ENCODE measurements around the gene DACH1.
"Not testable (repeated sequence)": the region's sequence is repeated elsewhere in the genome, so short reads cannot be mapped to it uniquely, and the experiment has no call there.

The DACH1 gene

DNA sequence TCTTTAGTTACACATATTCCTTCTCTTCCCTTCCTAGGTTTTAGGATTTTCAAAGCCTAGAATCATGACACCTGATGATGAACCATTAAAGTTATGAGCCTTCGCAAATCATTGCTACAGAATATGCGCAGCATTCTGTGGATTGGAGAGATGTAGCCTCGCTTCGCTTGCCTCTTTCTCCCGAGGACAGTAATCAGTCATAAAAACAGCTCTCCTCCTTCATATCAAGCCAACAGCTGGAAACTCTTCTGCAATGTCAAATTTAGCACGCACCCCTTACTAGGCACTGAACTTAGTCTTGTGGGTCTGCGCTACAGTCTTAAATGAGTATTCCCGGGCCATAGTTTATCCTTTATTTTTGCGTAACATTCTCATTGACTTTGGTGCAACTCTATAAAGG lies 79.6 kb downstream of the DACH1 start:
- Histone ChIP-seq H3K9ac (ENCODE audit: low read depth in 1 of 2, low read length in 2 of 2) (no peak overlapping the region), H3K27ac (ENCODE audit: low read depth, low read length) (no peak overlapping the region), H3K36me3 (ENCODE audit: control insufficient read depth in 1 of 2, insufficient read depth in 2 of 2, low read length in 2 of 2) (no peaks in the 10 kb centered on the region), H3K9me3 (ENCODE audit: control insufficient read depth in 1 of 2, low read length in 2 of 2) (no peaks in the 10 kb centered on the region), H3K27me3 (ENCODE audit: control insufficient read depth in 1 of 2, insufficient read depth in 2 of 2, low read length in 2 of 2) (no peaks in the 10 kb centered on the region), H3K4me3 (ENCODE audit: low read depth in 1 of 2, low read length in 2 of 2) (no peak overlapping the region), H3K4me1 (ENCODE audit: control insufficient read depth in 1 of 2, insufficient read depth in 2 of 2, low read length in 2 of 2) (no peaks in the 10 kb centered on the region)

DNA sequence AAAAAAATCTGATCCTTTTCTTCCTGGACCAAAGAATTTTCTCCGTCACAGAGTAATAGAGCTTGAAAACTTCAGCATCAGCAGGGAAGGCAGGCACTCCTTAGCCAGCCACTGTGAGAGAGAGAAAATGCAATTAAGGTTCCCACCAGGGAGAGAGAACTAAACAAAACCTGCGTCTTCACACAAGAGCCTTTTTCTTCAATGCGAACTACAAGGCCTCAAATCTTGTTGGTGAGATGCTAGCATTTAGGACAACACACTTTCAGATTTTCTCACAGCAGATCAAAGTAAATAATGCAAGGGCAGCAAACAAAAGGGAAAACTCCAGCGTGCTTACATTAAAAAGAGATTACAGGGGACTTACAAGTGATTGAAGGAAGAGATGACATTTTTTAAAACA lies 80.1 kb downstream of the DACH1 start:
- Histone ChIP-seq H3K4me1 (ENCODE audit: control insufficient read depth in 1 of 2, insufficient read depth in 2 of 2, low read length in 2 of 2) (no peaks in the 10 kb centered on the region), H3K9ac (ENCODE audit: low read depth in 1 of 2, low read length in 2 of 2) (no peak overlapping the region), H3K4me3 (ENCODE audit: low read depth in 1 of 2, low read length in 2 of 2) (no peak overlapping the region), H3K27me3 (ENCODE audit: control insufficient read depth in 1 of 2, insufficient read depth in 2 of 2, low read length in 2 of 2) (no peaks in the 10 kb centered on the region), H3K36me3 (ENCODE audit: control insufficient read depth in 1 of 2, insufficient read depth in 2 of 2, low read length in 2 of 2) (no peaks in the 10 kb centered on the region), H3K9me3 (ENCODE audit: control insufficient read depth in 1 of 2, low read length in 2 of 2) (no peaks in the 10 kb centered on the region), H3K27ac (ENCODE audit: low read depth, low read length) (no peak overlapping the region)

GRCh38 chr13:71785361-71785760 lies 81.6 kb downstream of the DACH1 start:
- Histone ChIP-seq H3K27me3 (ENCODE audit: control insufficient read depth in 1 of 2, insufficient read depth in 2 of 2, low read length in 2 of 2) (no peaks in the 10 kb centered on the region), H3K36me3 (ENCODE audit: control insufficient read depth in 1 of 2, insufficient read depth in 2 of 2, low read length in 2 of 2) (no peaks in the 10 kb centered on the region), H3K9ac (ENCODE audit: low read depth in 1 of 2, low read length in 2 of 2) (no peak overlapping the region), H3K4me1 (ENCODE audit: control insufficient read depth in 1 of 2, insufficient read depth in 2 of 2, low read length in 2 of 2) (no peaks in the 10 kb centered on the region), H3K4me3 (ENCODE audit: low read depth in 1 of 2, low read length in 2 of 2) (no peak overlapping the region), H3K27ac (ENCODE audit: low read depth, low read length) (no peak overlapping the region), H3K9me3 (ENCODE audit: control insufficient read depth in 1 of 2, low read length in 2 of 2) (no peaks in the 10 kb centered on the region)

DNA sequence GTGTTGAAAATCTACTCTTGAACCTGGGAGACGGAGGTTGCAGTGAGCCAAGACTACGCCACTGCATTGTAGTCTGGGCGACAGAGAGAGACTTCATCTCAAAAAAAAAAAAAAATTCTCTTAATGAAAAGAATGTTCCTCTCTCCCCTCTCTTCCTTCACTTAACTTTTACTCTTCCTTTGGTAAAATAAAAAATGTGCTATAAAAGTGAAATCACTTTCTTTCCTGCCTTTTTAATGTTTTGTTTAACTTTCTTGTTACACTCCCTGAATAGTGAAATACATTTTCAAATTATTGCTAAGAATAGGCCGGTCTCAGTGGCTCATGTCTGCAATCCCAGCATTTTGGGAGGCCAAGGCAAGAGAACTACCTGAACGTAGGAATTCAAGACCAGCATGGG lies 86.5 kb downstream of the DACH1 start:
- no peak overlapping the region for H3K27ac ChIP-seq (ENCODE audit: low read depth, low read length)
- H3K9me3 ChIP-seq (ENCODE audit: control insufficient read depth in 1 of 2, low read length in 2 of 2), result no peaks in the 10 kb centered on the region
- H3K9ac ChIP-seq (ENCODE audit: low read depth in 1 of 2, low read length in 2 of 2), result no peak overlapping the region
- no peaks in the 10 kb centered on the region for H3K4me1 ChIP-seq (ENCODE audit: control insufficient read depth in 1 of 2, insufficient read depth in 2 of 2, low read length in 2 of 2)
- no peak overlapping the region for H3K4me3 ChIP-seq (ENCODE audit: low read depth in 1 of 2, low read length in 2 of 2)
- no peaks in the 10 kb centered on the region for H3K27me3 ChIP-seq (ENCODE audit: control insufficient read depth in 1 of 2, insufficient read depth in 2 of 2, low read length in 2 of 2)
- H3K36me3 ChIP-seq (ENCODE audit: control insufficient read depth in 1 of 2, insufficient read depth in 2 of 2, low read length in 2 of 2), result no peaks in the 10 kb centered on the region

DNA sequence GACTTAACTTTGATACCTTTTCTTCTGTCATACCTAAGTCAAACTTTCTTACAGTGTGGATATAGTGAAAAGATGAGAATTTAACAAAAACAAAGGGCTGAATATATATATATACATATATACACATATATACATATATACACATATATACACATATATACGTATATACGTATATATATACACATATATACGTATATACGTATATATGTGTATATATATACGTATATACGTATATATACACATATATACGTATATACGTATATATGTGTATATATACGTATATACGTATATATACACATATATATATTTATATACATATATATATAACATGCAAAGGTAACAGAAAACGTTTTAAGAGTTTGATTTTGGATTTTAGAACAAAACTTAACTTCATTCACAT lies 88.0 kb downstream of the DACH1 start:
- H3K4me1 ChIP-seq (ENCODE audit: control insufficient read depth in 1 of 2, insufficient read depth in 2 of 2, low read length in 2 of 2); H3K4me3 ChIP-seq (ENCODE audit: low read depth in 1 of 2, low read length in 2 of 2); H3K36me3 ChIP-seq (ENCODE audit: control insufficient read depth in 1 of 2, insufficient read depth in 2 of 2, low read length in 2 of 2); H3K9me3 ChIP-seq (ENCODE audit: control insufficient read depth in 1 of 2, low read length in 2 of 2); H3K9ac ChIP-seq (ENCODE audit: low read depth in 1 of 2, low read length in 2 of 2); H3K27ac ChIP-seq (ENCODE audit: low read depth, low read length); H3K27me3 ChIP-seq (ENCODE audit: control insufficient read depth in 1 of 2, insufficient read depth in 2 of 2, low read length in 2 of 2): not testable (repeated sequence)

- H3K9ac ChIP-seq (ENCODE audit: low read depth in 1 of 2, low read length in 2 of 2), result no peak overlapping the region
- H3K4me1 ChIP-seq (ENCODE audit: control insufficient read depth in 1 of 2, insufficient read depth in 2 of 2, low read length in 2 of 2), result peaks cover 7 to 25% of the 10 kb centered on the region in 2 donors
- H3K27ac ChIP-seq (ENCODE audit: low read depth, low read length), result no peak overlapping the region
- no peak overlapping the region for H3K4me3 ChIP-seq (ENCODE audit: low read depth in 1 of 2, low read length in 2 of 2)
- H3K27me3 ChIP-seq (ENCODE audit: control insufficient read depth in 1 of 2, insufficient read depth in 2 of 2, low read length in 2 of 2), result no peaks in the 10 kb centered on the region
- H3K9me3 ChIP-seq (ENCODE audit: control insufficient read depth in 1 of 2, low read length in 2 of 2), result no peaks in the 10 kb centered on the region
- H3K36me3 ChIP-seq (ENCODE audit: control insufficient read depth in 1 of 2, insufficient read depth in 2 of 2, low read length in 2 of 2), result no peaks in the 10 kb centered on the region
Measured at GRCh38 chr13:71775966-71776365, 91.0 kb downstream of the DACH1 start.

DNA sequence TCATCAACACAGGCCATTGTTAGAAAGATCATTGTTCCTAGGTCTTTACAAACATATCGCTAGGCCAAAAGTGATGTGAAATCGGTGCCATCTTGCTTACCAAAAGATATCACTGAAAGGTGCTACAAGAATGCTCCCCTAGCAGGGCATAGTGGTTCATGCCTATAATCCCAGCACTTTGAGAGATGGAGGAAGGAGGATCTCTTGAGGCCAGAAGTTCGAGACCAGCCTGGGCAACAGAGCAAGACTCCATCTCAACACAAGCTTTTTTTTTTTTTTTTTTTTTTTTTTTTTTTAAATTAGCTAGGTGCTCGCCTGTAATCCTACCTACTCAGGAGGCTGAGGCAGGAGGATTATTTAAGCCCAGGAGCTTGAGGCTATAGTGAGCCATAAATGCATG lies 92.1 kb downstream of the DACH1 start:
- H3K27me3 ChIP-seq (ENCODE audit: control insufficient read depth in 1 of 2, insufficient read depth in 2 of 2, low read length in 2 of 2), result no peaks in the 10 kb centered on the region
- H3K27ac ChIP-seq (ENCODE audit: low read depth, low read length), result no peak overlapping the region
- H3K9me3 ChIP-seq (ENCODE audit: control insufficient read depth in 1 of 2, low read length in 2 of 2), result no peaks in the 10 kb centered on the region
- no peak overlapping the region for H3K9ac ChIP-seq (ENCODE audit: low read depth in 1 of 2, low read length in 2 of 2)
- peaks cover 11 to 35% of the 10 kb centered on the region in 2 donors for H3K4me1 ChIP-seq (ENCODE audit: control insufficient read depth in 1 of 2, insufficient read depth in 2 of 2, low read length in 2 of 2)
- no peak overlapping the region for H3K4me3 ChIP-seq (ENCODE audit: low read depth in 1 of 2, low read length in 2 of 2)
- no peaks in the 10 kb centered on the region for H3K36me3 ChIP-seq (ENCODE audit: control insufficient read depth in 1 of 2, insufficient read depth in 2 of 2, low read length in 2 of 2)

DNA sequence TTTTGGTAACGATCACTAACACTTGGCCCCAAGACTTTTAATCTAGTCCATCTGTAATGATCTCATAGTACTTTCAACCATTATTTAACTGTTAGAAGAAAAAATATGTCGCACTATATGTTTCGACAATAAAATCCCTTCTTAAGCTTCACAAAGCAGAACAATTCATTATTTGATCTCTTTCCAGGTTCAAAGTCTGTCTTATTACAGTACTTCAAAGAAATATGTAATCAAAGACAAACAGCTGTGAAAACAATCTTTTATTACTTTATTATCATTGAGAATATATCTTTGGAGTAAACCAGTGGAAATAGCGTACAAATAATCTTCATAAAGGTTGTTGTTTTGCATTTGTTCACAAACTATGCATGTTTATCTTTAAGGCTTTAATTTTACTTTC lies 93.5 kb downstream of the DACH1 start:
- Histone ChIP-seq H3K27ac (ENCODE audit: low read depth, low read length) (no peak overlapping the region), H3K4me1 (ENCODE audit: control insufficient read depth in 1 of 2, insufficient read depth in 2 of 2, low read length in 2 of 2) (peaks cover 11 to 36% of the 10 kb centered on the region in 2 donors), H3K36me3 (ENCODE audit: control insufficient read depth in 1 of 2, insufficient read depth in 2 of 2, low read length in 2 of 2) (no peaks in the 10 kb centered on the region), H3K9ac (ENCODE audit: low read depth in 1 of 2, low read length in 2 of 2) (no peak overlapping the region), H3K9me3 (ENCODE audit: control insufficient read depth in 1 of 2, low read length in 2 of 2) (no peaks in the 10 kb centered on the region), H3K4me3 (ENCODE audit: low read depth in 1 of 2, low read length in 2 of 2) (no peak overlapping the region), H3K27me3 (ENCODE audit: control insufficient read depth in 1 of 2, insufficient read depth in 2 of 2, low read length in 2 of 2) (no peaks in the 10 kb centered on the region)

DNA sequence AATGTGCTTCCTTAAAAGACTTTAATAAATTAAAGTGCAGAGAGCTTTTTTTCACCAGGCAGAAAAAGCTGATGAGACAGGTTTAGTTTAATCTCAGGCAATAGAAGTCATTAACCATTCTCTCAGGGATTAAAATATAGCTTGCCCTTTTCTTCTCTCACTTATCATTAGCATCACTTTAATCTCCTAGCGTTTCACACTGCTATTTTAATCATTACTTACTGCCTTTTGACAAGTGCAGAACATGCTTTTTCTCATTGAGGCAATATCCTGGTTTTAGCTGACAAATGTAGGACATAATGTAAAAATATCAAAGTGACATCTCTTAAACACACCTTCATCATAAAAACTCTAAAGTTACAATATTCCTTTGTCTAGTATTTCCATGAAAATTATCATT lies 94.6 kb downstream of the DACH1 start:
- Histone ChIP-seq H3K36me3 (ENCODE audit: control insufficient read depth in 1 of 2, insufficient read depth in 2 of 2, low read length in 2 of 2) (no peaks in the 10 kb centered on the region), H3K4me1 (ENCODE audit: control insufficient read depth in 1 of 2, insufficient read depth in 2 of 2, low read length in 2 of 2) (peaks cover 11 to 36% of the 10 kb centered on the region in 2 donors), H3K9ac (ENCODE audit: low read depth in 1 of 2, low read length in 2 of 2) (no peak overlapping the region), H3K9me3 (ENCODE audit: control insufficient read depth in 1 of 2, low read length in 2 of 2) (no peaks in the 10 kb centered on the region), H3K4me3 (ENCODE audit: low read depth in 1 of 2, low read length in 2 of 2) (no peak overlapping the region), H3K27ac (ENCODE audit: low read depth, low read length) (no peak overlapping the region), H3K27me3 (ENCODE audit: control insufficient read depth in 1 of 2, insufficient read depth in 2 of 2, low read length in 2 of 2) (no peaks in the 10 kb centered on the region)

GRCh38 chr13:71771144-71771543 lies 95.9 kb downstream of the DACH1 start:
- Histone ChIP-seq H3K9me3 (ENCODE audit: control insufficient read depth in 1 of 2, low read length in 2 of 2) (no peaks in the 10 kb centered on the region), H3K4me3 (ENCODE audit: low read depth in 1 of 2, low read length in 2 of 2) (no peak overlapping the region), H3K4me1 (ENCODE audit: control insufficient read depth in 1 of 2, insufficient read depth in 2 of 2, low read length in 2 of 2) (peaks cover 11 to 36% of the 10 kb centered on the region in 2 donors), H3K27me3 (ENCODE audit: control insufficient read depth in 1 of 2, insufficient read depth in 2 of 2, low read length in 2 of 2) (no peaks in the 10 kb centered on the region), H3K27ac (ENCODE audit: low read depth, low read length) (no peak overlapping the region), H3K36me3 (ENCODE audit: control insufficient read depth in 1 of 2, insufficient read depth in 2 of 2, low read length in 2 of 2) (no peaks in the 10 kb centered on the region), H3K9ac (ENCODE audit: low read depth in 1 of 2, low read length in 2 of 2) (no peak overlapping the region)

- Histone ChIP-seq H3K9ac (ENCODE audit: low read depth in 1 of 2, low read length in 2 of 2) (no peak overlapping the region), H3K36me3 (ENCODE audit: control insufficient read depth in 1 of 2, insufficient read depth in 2 of 2, low read length in 2 of 2) (no peaks in the 10 kb centered on the region), H3K27me3 (ENCODE audit: control insufficient read depth in 1 of 2, insufficient read depth in 2 of 2, low read length in 2 of 2) (no peaks in the 10 kb centered on the region), H3K4me1 (ENCODE audit: control insufficient read depth in 1 of 2, insufficient read depth in 2 of 2, low read length in 2 of 2) (peaks cover 11 to 36% of the 10 kb centered on the region in 2 donors), H3K9me3 (ENCODE audit: control insufficient read depth in 1 of 2, low read length in 2 of 2) (no peaks in the 10 kb centered on the region), H3K27ac (ENCODE audit: low read depth, low read length) (no peak overlapping the region), H3K4me3 (ENCODE audit: low read depth in 1 of 2, low read length in 2 of 2) (no peak overlapping the region)
Measured at GRCh38 chr13:71770710-71771109, 96.3 kb downstream of the DACH1 start.
